Measurements from ENCODE around the gene NANOS2.
"Not testable (repeated sequence)": the region's sequence is repeated elsewhere in the genome, so short reads cannot be mapped to it uniquely, and the experiment has no call there.

Gene NANOS2

GRCh38 chr19:45870798-45871197 is 43.8 kb downstream of the NANOS2 start:
- no peaks in the 10 kb centered on the region for H3K79me2 ChIP-seq (ENCODE audit: low read length)

DNA sequence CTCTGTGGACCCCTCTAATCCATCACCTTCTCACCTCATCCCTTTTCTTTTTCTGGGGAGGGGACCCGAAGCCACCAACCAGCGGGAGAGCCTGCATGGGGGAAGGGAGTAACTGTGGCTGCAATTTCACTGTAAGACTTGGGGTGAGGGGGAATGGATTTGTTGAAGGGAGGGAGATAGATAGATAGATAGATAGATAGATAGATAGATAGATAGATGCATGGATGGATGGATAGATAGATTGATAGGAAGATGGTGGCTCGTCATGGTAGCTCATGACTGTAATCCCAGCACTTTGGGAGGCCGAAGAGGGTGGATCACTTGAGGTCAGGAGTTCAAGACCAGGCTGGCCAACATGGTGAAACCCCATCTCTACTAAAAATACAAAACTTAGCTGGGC is 47.3 kb downstream of the NANOS2 start:
- H4K20me1 ChIP-seq (ENCODE audit: insufficient read depth, low read length); DNase-seq; H3K4me3 ChIP-seq (ENCODE audit: low read length); H3K27ac ChIP-seq (ENCODE audit: low read length); H3K4me2 ChIP-seq (ENCODE audit: low read depth, low read length); H3K9me3 ChIP-seq (replicated peaks; ENCODE audit: insufficient read depth, low read length); H3K4me1 ChIP-seq (ENCODE audit: low read length); H3K9ac ChIP-seq (ENCODE audit: low read length); H3K36me3 ChIP-seq (replicated peaks; ENCODE audit: insufficient read depth, low read length); H3K79me2 ChIP-seq (ENCODE audit: low read length); H3F3A ChIP-seq (ENCODE audit: insufficient read depth, low read length); H2AFZ ChIP-seq (ENCODE audit: low read length); H3K9me2 ChIP-seq (replicated peaks; ENCODE audit: insufficient read depth, low read length): not testable (repeated sequence)
- H3K27me3 ChIP-seq (replicated peaks; ENCODE audit: insufficient read depth, low read length), result peaks cover 79% of the 10 kb centered on the region

More at GRCh38 chr19:45870798-45871197, 43.8 kb downstream of the NANOS2 start:
- TF ChIP-seq EZH2phosphoT487 (IDR thresholded peaks at IDR 0.05; ENCODE audit: low read length) (no peak), EZH2 (optimal IDR thresholded peaks at IDR 0.05; ENCODE audit: low read depth, low read length) (no peak), CTCF (IDR thresholded peaks at IDR 0.05; ENCODE audit: low read length) (no peak)
- no peak for DNase-seq
- Histone ChIP-seq H3K9me2 (replicated peaks; ENCODE audit: insufficient read depth, low read length) (no peaks in the 10 kb centered on the region), H3K4me2 (ENCODE audit: low read depth, low read length) (no peak overlapping the region), H3K4me1 (ENCODE audit: low read length) (no peaks in the 10 kb centered on the region), H3K4me3 (ENCODE audit: low read length) (no peak overlapping the region), H3F3A (ENCODE audit: insufficient read depth, low read length) (no peaks in the 10 kb centered on the region), H3K27ac (ENCODE audit: low read length) (no peak overlapping the region), H3K36me3 (replicated peaks; ENCODE audit: insufficient read depth, low read length) (no peaks in the 10 kb centered on the region), H3K27me3 (replicated peaks; ENCODE audit: insufficient read depth, low read length) (peaks cover 87% of the 10 kb centered on the region), H3K9ac (ENCODE audit: low read length) (no peak overlapping the region), H2AFZ (ENCODE audit: low read length) (no peak overlapping the region), H3K9me3 (replicated peaks; ENCODE audit: insufficient read depth, low read length) (no peaks in the 10 kb centered on the region), H4K20me1 (ENCODE audit: insufficient read depth, low read length) (no peaks in the 10 kb centered on the region)

- Histone ChIP-seq H3K9me2 (replicated peaks; ENCODE audit: insufficient read depth, low read length) (no peaks in the 10 kb centered on the region), H3K4me1 (ENCODE audit: low read length) (0 out of 2 replicates have a peak, but pooled peaks cover 4% of the 10 kb centered on the region), H3K4me2 (ENCODE audit: low read depth, low read length) (no peak overlapping the region), H3K36me3 (replicated peaks; ENCODE audit: insufficient read depth, low read length) (no peaks in the 10 kb centered on the region), H3K79me2 (ENCODE audit: low read length) (peaks cover 13% of the 10 kb centered on the region), H3K27me3 (replicated peaks; ENCODE audit: insufficient read depth, low read length) (peaks cover 72% of the 10 kb centered on the region), H3K9ac (ENCODE audit: low read length) (no peak overlapping the region), H3K4me3 (ENCODE audit: low read length) (no peak overlapping the region), H3F3A (ENCODE audit: insufficient read depth, low read length) (peaks cover 13% of the 10 kb centered on the region), H3K9me3 (replicated peaks; ENCODE audit: insufficient read depth, low read length) (no peaks in the 10 kb centered on the region), H4K20me1 (ENCODE audit: insufficient read depth, low read length) (no peaks in the 10 kb centered on the region), H3K27ac (ENCODE audit: low read length) (no peak overlapping the region), H2AFZ (ENCODE audit: low read length) (no peak overlapping the region)
- TF ChIP-seq CTCF (IDR thresholded peaks at IDR 0.05; ENCODE audit: low read length) (no peak), EZH2 (optimal IDR thresholded peaks at IDR 0.05; ENCODE audit: low read depth, low read length) (no peak), EZH2phosphoT487 (IDR thresholded peaks at IDR 0.05; ENCODE audit: low read length) (no peak)
- no peak for DNase-seq
Measured at GRCh38 chr19:45866400-45867176, 48.0 kb downstream of the NANOS2 start.

GRCh38 chr19:45865269-45865948 is 49.2 kb downstream of the NANOS2 start:
- H3K9me3 ChIP-seq (replicated peaks; ENCODE audit: insufficient read depth, low read length), result no peaks in the 10 kb centered on the region
- no peaks in the 10 kb centered on the region for H3K9me2 ChIP-seq (replicated peaks; ENCODE audit: insufficient read depth, low read length)
- H3K27me3 ChIP-seq (replicated peaks; ENCODE audit: insufficient read depth, low read length), result peaks cover 60% of the 10 kb centered on the region
- H3K4me1 ChIP-seq (ENCODE audit: low read length), result 0 out of 2 replicates have a peak, but pooled peaks cover 4% of the 10 kb centered on the region
- H3K9ac ChIP-seq (ENCODE audit: low read length), result no peak overlapping the region
- no peak overlapping the region for H3K4me2 ChIP-seq (ENCODE audit: low read depth, low read length)
- H2AFZ ChIP-seq (ENCODE audit: low read length), result no peak overlapping the region
- no peak overlapping the region for H3K27ac ChIP-seq (ENCODE audit: low read length)
- no peaks in the 10 kb centered on the region for H4K20me1 ChIP-seq (ENCODE audit: insufficient read depth, low read length)
- H3F3A ChIP-seq (ENCODE audit: insufficient read depth, low read length), result peaks cover 13% of the 10 kb centered on the region
- no peak overlapping the region for H3K4me3 ChIP-seq (ENCODE audit: low read length)
- TF ChIP-seq EZH2phosphoT487 (IDR thresholded peaks at IDR 0.05; ENCODE audit: low read length) (no peak), CTCF (IDR thresholded peaks at IDR 0.05; ENCODE audit: low read length) (no peak), EZH2 (optimal IDR thresholded peaks at IDR 0.05; ENCODE audit: low read depth, low read length) (no peak)
- no peak for DNase-seq
- H3K79me2 ChIP-seq (ENCODE audit: low read length), result peaks cover 25% of the 10 kb centered on the region
- H3K36me3 ChIP-seq (replicated peaks; ENCODE audit: insufficient read depth, low read length), result no peaks in the 10 kb centered on the region
